Parathyroid adenoma (tissue), 2 donors: ENCODE results near the gene CARD10.

Source experiments
- H2AFZ ChIP-seq: fragments of 300-600 bp; sonication (generic); one replicate; pipeline ENCODE4 v1.7.0; 2017; ENCODE audit warnings: antibody characterized with exemption, mild to moderate bottlenecking
- H3K27ac ChIP-seq: fragments of 300-600 bp; sonication (generic); one replicate; pipeline ENCODE4 v1.7.0; 2017
- H3K27me3 ChIP-seq: fragments of 300-600 bp; sonication (generic); one replicate; pipeline ENCODE4 v1.7.0; 2017; ENCODE audit warnings: low read length; ENCODE audit not compliant: control insufficient read depth, insufficient read depth
- H3K36me3 ChIP-seq: fragments of 300-600 bp; sonication (generic); one replicate; pipeline ENCODE4 v1.7.0; 2017; ENCODE audit warnings: low read length; ENCODE audit not compliant: control insufficient read depth, insufficient read depth
- H3K4me1 ChIP-seq: fragments of 300-600 bp; sonication (generic); one replicate; pipeline ENCODE4 v1.7.0; 2017; ENCODE audit warnings: control low read depth
- H3K4me2 ChIP-seq: fragments of 300-600 bp; sonication (generic); one replicate; pipeline ENCODE4 v1.7.0; 2017; ENCODE audit warnings: low read length
- H3K4me3 ChIP-seq: fragments of 300-600 bp; sonication (generic); one replicate; pipeline ENCODE4 v1.7.0; 2017; ENCODE audit warnings: low read depth, low read length
- H3K79me2 ChIP-seq: fragments of 300-600 bp; sonication (generic); one replicate; pipeline ENCODE4 v1.7.0; 2017; ENCODE audit warnings: control low read depth
- H3K9ac ChIP-seq: fragments of 300-600 bp; sonication (generic); one replicate; pipeline ENCODE4 v1.7.0; 2017; ENCODE audit warnings: mild to moderate bottlenecking
- H3K9me3 ChIP-seq: fragments of 300-600 bp; sonication (generic); one replicate; pipeline ENCODE4 v1.7.0; 2017; ENCODE audit warnings: low read length; ENCODE audit not compliant: control insufficient read depth
- CTCF ChIP-seq: fragments of 300-600 bp; sonication (generic); IDR thresholded peaks from one replicate; pipeline ENCODE4 v1.7.0; 2017; ENCODE audit warnings: antibody characterized with exemption, mild to moderate bottlenecking
- donor health status: primary hyperparathyroidism.

CARD10 gene

GRCh38 chr22:37498289-37498909, 20.8 kb downstream of the CARD10 start:
- H3K4me1 ChIP-seq: no peaks in the 10 kb centered on the region
- no peak overlapping the region for H2AFZ ChIP-seq
- no peaks in the 10 kb centered on the region for H3K36me3 ChIP-seq
- H3K9ac ChIP-seq: no peak overlapping the region
- no peak overlapping the region for H3K4me3 ChIP-seq
- no peak for TF ChIP-seq CTCF
- no peaks in the 10 kb centered on the region for H3K27me3 ChIP-seq
- H3K79me2 ChIP-seq: no peaks in the 10 kb centered on the region
- H3K27ac ChIP-seq: no peak overlapping the region
- no peak overlapping the region for H3K4me2 ChIP-seq
- H3K9me3 ChIP-seq: no peaks in the 10 kb centered on the region

- no peak for TF ChIP-seq CTCF
- no peak overlapping the region for H2AFZ ChIP-seq
- H3K4me2 ChIP-seq: no peak overlapping the region
- no peak overlapping the region for H3K4me3 ChIP-seq
- H3K27me3 ChIP-seq: no peaks in the 10 kb centered on the region
- no peaks in the 10 kb centered on the region for H3K79me2 ChIP-seq
- H3K4me1 ChIP-seq: no peaks in the 10 kb centered on the region
- H3K9me3 ChIP-seq: no peaks in the 10 kb centered on the region
- H3K27ac ChIP-seq: no peak overlapping the region
- H3K9ac ChIP-seq: no peak overlapping the region
- no peaks in the 10 kb centered on the region for H3K36me3 ChIP-seq
These were observed 22.1 kb downstream of the CARD10 start for GRCh38 chr22:37497062-37497599.

- no peak overlapping the region for H3K9ac ChIP-seq
- H3K9me3 ChIP-seq: no peaks in the 10 kb centered on the region
- H3K27ac ChIP-seq: no peak overlapping the region
- H3K27me3 ChIP-seq: no peaks in the 10 kb centered on the region
- H3K4me1 ChIP-seq: no peaks in the 10 kb centered on the region
- H3K36me3 ChIP-seq: no peaks in the 10 kb centered on the region
- TF ChIP-seq CTCF: no peak
- H3K4me3 ChIP-seq: no peak overlapping the region
- H3K79me2 ChIP-seq: no peaks in the 10 kb centered on the region
- H3K4me2 ChIP-seq: no peak overlapping the region
- no peak overlapping the region for H2AFZ ChIP-seq
These were observed 22.6 kb downstream of the CARD10 start for GRCh38 chr22:37496651-37497050.

- Histone ChIP-seq H2AFZ (no peak overlapping the region), H3K27ac (no peak overlapping the region), H3K9me3 (no peaks in the 10 kb centered on the region), H3K4me3 (no peak overlapping the region), H3K79me2 (no peaks in the 10 kb centered on the region), H3K36me3 (no peaks in the 10 kb centered on the region), H3K9ac (no peak overlapping the region), H3K4me2 (no peak overlapping the region), H3K27me3 (no peaks in the 10 kb centered on the region), H3K4me1 (no peaks in the 10 kb centered on the region)
- no peak for TF ChIP-seq CTCF
These were observed 25.2 kb downstream of the CARD10 start for GRCh38 chr22:37493979-37494378.
